Measurements from ENCODE around the gene SSBP4. TPM values are rescaled to one million over a fixed set of nuclear protein-coding genes. Genes with fewer than 3 reads are reported as not detected.

Gene SSBP4
- total RNA-seq, 1 experiment from 2014 or later = 51.2 TPM

DNA sequence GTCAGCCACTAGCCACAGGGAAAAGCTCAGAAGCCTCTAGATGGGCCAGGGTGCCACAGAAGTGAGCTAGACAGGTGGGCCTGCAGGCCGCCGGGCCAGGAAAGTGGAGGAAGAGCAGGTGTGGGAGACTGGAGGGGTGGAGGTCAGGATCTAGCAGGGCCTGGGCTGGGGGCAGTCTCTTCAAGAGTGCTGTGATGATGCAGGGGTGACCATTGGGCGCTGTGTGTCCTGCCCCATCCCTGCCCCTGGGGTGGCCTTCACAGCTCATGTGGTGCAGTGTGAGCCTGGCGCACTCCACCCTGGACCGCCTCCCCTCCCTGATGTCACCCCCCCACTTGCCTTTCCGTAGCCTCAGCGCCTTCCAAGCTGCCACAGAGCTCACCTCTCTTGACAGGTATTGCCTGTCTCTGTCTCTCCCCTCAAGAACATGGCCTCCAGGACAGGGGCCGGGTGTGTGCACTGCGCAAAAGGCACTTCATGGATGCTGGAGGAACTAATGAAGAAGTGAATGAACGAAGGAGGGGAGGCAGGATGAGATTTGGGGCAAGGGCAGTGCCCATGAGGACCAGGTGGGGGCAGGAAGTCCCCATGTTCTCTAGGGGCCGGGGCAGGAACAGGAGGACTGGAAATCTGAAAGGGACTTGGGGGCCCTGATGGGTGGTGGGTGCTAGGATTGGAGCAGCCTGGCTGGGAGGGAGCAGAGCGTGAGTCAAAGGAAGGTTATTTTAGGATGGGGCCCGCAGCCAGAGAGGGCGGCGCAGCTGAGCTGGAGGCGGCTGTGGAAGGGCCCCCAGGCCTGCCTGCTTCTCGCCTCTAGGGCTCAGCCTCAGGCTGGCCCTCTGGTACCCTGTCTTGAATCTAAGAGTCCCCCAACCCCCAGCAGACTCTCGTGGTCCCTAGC is 6.6 kb downstream of the SSBP4 start:
- H3K4me1 Mint-ChIP-seq = peaks cover 23% of the 10 kb centered on the region
- H3K4me3 Mint-ChIP-seq = no peak overlapping the region
- ChIA-PET CTCF (interaction anchor here (0.8 to 3.5 kb wide), 6 partner anchors 11 to 146 kb away, joined by 3 to 15 read pairs (median 4); no protein-coding TSS in a partner anchor), POLR2A (no interaction called here)
- no peaks in the 10 kb centered on the region for H3K36me3 Mint-ChIP-seq
- ATAC-seq = no peak
- H3K27me3 Mint-ChIP-seq (ENCODE audit: low read depth) = peaks cover 4% of the 10 kb centered on the region
- no peaks in the 10 kb centered on the region for H3K9me3 Mint-ChIP-seq
- TF ChIP-seq, protein P1, sequence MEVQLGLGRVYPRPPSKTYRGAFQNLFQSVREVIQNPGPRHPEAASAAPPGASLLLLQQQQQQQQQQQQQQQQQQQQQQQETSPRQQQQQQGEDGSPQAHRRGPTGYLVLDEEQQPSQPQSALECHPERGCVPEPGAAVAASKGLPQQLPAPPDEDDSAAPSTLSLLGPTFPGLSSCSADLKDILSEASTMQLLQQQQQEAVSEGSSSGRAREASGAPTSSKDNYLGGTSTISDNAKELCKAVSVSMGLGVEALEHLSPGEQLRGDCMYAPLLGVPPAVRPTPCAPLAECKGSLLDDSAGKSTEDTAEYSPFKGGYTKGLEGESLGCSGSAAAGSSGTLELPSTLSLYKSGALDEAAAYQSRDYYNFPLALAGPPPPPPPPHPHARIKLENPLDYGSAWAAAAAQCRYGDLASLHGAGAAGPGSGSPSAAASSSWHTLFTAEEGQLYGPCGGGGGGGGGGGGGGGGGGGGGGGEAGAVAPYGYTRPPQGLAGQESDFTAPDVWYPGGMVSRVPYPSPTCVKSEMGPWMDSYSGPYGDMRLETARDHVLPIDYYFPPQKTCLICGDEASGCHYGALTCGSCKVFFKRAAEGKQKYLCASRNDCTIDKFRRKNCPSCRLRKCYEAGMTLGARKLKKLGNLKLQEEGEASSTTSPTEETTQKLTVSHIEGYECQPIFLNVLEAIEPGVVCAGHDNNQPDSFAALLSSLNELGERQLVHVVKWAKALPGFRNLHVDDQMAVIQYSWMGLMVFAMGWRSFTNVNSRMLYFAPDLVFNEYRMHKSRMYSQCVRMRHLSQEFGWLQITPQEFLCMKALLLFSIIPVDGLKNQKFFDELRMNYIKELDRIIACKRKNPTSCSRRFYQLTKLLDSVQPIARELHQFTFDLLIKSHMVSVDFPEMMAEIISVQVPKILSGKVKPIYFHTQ (CRISPR knock-in tag; IDR thresholded peaks at IDR 0.05) = no peak
- TF ChIP-seq SP1 (CRISPR knock-in tag; conservative IDR thresholded peaks at IDR 0.05) = no peak
- no peak for TF ChIP-seq ZNF121 (CRISPR knock-in tag; IDR thresholded peaks at IDR 0.05)
- no peak for TF ChIP-seq HMGXB4 (CRISPR knock-in tag; IDR thresholded peaks at IDR 0.05)
- no peak for TF ChIP-seq ERG (CRISPR knock-in tag; IDR thresholded peaks at IDR 0.05)
- TF ChIP-seq ZBTB21 (CRISPR knock-in tag; IDR thresholded peaks at IDR 0.05; ENCODE audit: borderline replicate concordance) = no peak
- DNase-seq (ENCODE audit: low spot score) = no peak
- no peak overlapping the region for H3K27ac Mint-ChIP-seq

- POLR2A ChIA-PET = no interaction called here
- no peaks in the 10 kb centered on the region for H3K36me3 Mint-ChIP-seq
- peaks cover 23% of the 10 kb centered on the region for H3K4me1 Mint-ChIP-seq
- no peaks in the 10 kb centered on the region for H3K9me3 Mint-ChIP-seq
- ATAC-seq = no peak
- DNase-seq (ENCODE audit: low spot score) = no peak
- TF ChIP-seq TCF7 (CRISPR knock-in tag; IDR thresholded peaks at IDR 0.05; ENCODE audit: low read depth) (no peak), ATF2 (CRISPR knock-in tag; IDR thresholded peaks at IDR 0.05; ENCODE audit: borderline replicate concordance, low read depth) (no peak), ZNF219 (CRISPR knock-in tag; IDR thresholded peaks at IDR 0.05; ENCODE audit: borderline replicate concordance) (no peak), FOXP1 (CRISPR knock-in tag; IDR thresholded peaks at IDR 0.05; ENCODE audit: borderline replicate concordance) (no peak), ETV6 (CRISPR knock-in tag; IDR thresholded peaks at IDR 0.05) (no peak), RELA (CRISPR knock-in tag; IDR thresholded peaks at IDR 0.05; ENCODE audit: borderline replicate concordance) (no peak), HMGXB4 (CRISPR knock-in tag; IDR thresholded peaks at IDR 0.05) (no peak), SMAD3 (CRISPR knock-in tag; IDR thresholded peaks at IDR 0.05; ENCODE audit: borderline replicate concordance) (no peak)
- TF ChIP-seq, protein P2, sequence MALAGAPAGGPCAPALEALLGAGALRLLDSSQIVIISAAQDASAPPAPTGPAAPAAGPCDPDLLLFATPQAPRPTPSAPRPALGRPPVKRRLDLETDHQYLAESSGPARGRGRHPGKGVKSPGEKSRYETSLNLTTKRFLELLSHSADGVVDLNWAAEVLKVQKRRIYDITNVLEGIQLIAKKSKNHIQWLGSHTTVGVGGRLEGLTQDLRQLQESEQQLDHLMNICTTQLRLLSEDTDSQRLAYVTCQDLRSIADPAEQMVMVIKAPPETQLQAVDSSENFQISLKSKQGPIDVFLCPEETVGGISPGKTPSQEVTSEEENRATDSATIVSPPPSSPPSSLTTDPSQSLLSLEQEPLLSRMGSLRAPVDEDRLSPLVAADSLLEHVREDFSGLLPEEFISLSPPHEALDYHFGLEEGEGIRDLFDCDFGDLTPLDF (CRISPR knock-in tag; IDR thresholded peaks at IDR 0.05) = no peak
- TF ChIP-seq, protein P3, sequence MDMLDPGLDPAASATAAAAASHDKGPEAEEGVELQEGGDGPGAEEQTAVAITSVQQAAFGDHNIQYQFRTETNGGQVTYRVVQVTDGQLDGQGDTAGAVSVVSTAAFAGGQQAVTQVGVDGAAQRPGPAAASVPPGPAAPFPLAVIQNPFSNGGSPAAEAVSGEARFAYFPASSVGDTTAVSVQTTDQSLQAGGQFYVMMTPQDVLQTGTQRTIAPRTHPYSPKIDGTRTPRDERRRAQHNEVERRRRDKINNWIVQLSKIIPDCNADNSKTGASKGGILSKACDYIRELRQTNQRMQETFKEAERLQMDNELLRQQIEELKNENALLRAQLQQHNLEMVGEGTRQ (CRISPR knock-in tag; IDR thresholded peaks at IDR 0.05) = no peak
- TF ChIP-seq, protein P4, sequence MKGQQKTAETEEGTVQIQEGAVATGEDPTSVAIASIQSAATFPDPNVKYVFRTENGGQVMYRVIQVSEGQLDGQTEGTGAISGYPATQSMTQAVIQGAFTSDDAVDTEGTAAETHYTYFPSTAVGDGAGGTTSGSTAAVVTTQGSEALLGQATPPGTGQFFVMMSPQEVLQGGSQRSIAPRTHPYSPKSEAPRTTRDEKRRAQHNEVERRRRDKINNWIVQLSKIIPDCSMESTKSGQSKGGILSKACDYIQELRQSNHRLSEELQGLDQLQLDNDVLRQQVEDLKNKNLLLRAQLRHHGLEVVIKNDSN (CRISPR knock-in tag; IDR thresholded peaks at IDR 0.05) = no peak
- TF ChIP-seq, protein P5, sequence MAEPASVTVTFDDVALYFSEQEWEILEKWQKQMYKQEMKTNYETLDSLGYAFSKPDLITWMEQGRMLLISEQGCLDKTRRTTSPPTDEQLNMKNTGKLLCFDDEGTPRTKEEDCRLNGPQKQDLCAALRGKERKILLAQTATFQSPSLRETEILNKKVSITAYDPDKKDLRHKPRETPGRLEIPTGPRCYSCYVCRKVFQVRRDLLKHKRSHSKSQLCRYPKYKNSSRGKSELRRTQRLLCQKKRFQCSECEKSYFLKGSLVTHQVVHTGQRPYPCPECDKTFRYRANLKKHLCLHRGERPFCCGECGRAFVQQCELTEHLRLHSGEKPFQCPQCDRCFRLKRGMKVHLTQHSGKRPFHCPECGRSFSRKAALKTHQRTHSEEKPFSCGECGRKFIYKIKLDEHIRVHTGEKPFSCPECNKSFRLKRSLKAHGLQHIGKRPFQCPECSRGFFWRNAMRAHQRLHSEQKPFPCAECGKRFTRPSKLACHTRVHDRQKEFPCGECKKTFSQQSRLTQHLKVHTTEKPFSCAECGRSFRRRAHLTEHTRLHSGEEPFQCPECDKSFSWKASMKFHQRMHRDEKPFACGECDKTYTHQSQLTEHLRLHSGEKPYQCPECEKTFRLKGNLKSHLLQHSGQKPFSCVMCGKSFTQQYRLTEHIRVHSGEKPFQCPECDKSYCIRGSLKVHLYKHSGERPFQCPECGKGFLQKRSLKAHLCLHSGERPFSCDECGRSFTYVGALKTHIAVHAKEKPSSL (CRISPR knock-in tag; conservative IDR thresholded peaks at IDR 0.05) = no peak
- CTCF ChIA-PET = interaction anchor here (1.4 to 1.5 kb wide), 3 partner anchors 11 to 147 kb away, joined by 3 to 4 read pairs (median 4); no protein-coding TSS in a partner anchor
- no peak overlapping the region for H3K27ac Mint-ChIP-seq
- no peaks in the 10 kb centered on the region for H3K27me3 Mint-ChIP-seq (ENCODE audit: low read depth)
- H3K4me3 Mint-ChIP-seq = no peak overlapping the region
Measured at GRCh38 chr19:18426416-18426767, 7.2 kb downstream of the SSBP4 start.

Data from WTC11 (cell line).